Epithelial cell of proximal tubule (primary cell): Measurements from ENCODE around the gene F13A1. TPM values are rescaled to one million over a fixed set of nuclear protein-coding genes. Genes with fewer than 3 reads are reported as not detected.

ENCODE experiments used
- DNase-seq: peaks from one replicate; pipeline ENCODE4 v3.0.0-alpha.2; 2011; ENCODE audit warnings: low read depth
- H3K4me3 ChIP-seq: 2 replicates; pipeline ENCODE4 v1.5.1; 2011; ENCODE audit warnings: low read depth, mild to moderate bottlenecking, low read length
- total RNA-seq: library from RNA; depleted of rRNA; stranded (reverse); fragments of >200 nt; gene quantifications from 2 replicates; pipeline ENCODE4 v1.2.3, GENCODE V29; 2015
- TF ChIP-seq, protein P1 (sequence below): conservative IDR thresholded peaks from 2 replicates; pipeline ENCODE4 v1.5.1; 2012; ENCODE audit warnings: low read depth, mild to moderate bottlenecking, low read length

F13A1 gene
- total RNA-seq, 1 donor from 2014 or later, result 5.4 TPM

- no peak overlapping the region for H3K4me3 ChIP-seq
- TF ChIP-seq, protein P1, sequence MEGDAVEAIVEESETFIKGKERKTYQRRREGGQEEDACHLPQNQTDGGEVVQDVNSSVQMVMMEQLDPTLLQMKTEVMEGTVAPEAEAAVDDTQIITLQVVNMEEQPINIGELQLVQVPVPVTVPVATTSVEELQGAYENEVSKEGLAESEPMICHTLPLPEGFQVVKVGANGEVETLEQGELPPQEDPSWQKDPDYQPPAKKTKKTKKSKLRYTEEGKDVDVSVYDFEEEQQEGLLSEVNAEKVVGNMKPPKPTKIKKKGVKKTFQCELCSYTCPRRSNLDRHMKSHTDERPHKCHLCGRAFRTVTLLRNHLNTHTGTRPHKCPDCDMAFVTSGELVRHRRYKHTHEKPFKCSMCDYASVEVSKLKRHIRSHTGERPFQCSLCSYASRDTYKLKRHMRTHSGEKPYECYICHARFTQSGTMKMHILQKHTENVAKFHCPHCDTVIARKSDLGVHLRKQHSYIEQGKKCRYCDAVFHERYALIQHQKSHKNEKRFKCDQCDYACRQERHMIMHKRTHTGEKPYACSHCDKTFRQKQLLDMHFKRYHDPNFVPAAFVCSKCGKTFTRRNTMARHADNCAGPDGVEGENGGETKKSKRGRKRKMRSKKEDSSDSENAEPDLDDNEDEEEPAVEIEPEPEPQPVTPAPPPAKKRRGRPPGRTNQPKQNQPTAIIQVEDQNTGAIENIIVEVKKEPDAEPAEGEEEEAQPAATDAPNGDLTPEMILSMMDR, result no peak
- no peak for DNase-seq
Measured at GRCh38 chr6:6270948-6271535, 49.4 kb downstream of the F13A1 start.

DNA sequence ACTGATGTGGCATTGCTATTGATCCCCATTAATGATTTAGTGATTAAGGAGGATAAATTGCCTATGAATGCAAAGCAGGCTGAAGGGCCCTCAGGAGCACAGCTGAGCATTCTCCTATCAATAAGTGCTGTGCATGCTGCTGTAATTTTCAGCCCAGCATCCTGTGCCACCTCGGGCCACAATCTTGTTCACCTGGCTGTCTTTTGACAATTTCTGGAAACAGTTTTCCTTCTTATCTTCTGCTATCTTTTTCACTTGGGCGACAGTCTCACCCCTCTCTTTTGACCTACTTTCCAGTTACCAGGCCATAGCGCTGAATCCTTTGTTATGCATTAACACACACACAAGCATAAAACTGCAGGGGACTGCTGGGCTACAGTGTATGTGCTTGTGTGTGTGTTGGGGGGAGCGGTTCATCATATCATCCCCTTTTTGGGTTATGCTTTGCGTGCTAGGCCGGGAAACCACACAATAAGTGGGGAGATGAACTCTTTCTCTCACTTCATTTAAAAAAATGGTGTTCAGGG lies 60.2 kb downstream of the F13A1 start:
- DNase-seq, result no peak
- H3K4me3 ChIP-seq, result no peak overlapping the region
- TF ChIP-seq, protein P1, result no peak

DNA sequence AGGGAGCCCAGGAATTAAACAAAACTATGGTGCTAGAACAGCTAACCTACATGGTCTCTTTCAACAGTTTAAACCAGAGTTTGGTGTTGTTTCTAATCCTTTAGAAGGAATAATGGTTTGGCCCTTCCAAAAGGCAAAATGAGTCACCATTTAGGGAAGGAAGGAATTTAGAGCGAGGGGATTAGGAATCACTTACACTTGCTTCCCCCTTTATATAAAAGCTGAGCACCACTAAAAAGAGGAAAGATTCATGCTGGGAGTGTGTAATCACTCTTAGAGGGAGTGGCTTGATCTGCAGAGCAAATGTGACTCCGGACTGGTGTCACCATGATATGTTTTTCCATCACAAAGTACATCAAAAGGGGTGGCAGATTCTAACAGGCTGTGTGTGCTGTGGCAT lies 63.6 kb downstream of the F13A1 start:
- no peak for DNase-seq
- TF ChIP-seq, protein P1, result no peak
- no peak overlapping the region for H3K4me3 ChIP-seq

DNA sequence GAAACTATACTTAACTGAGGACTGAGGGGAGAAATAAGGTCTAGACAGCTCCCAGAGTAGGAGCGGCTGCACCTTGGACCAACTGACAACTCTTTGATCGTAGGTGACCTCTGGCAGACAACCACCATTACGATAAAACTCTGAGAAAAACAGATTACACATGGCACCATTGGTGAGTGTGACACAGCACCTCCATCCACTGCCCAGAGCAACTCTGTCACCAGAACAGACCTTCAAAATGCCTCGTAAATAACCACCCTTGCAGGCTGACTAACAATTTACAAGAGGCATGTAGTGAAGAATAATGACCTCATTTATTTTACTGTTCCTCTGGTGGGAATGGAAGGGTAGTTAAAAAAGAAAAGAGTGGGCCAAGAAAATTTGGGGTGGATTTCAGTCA lies 64.2 kb downstream of the F13A1 start:
- TF ChIP-seq, protein P1, result no peak
- DNase-seq, result no peak

GRCh38 chr6:6251555-6252280 lies 68.7 kb downstream of the F13A1 start:
- no peak overlapping the region for H3K4me3 ChIP-seq
- DNase-seq, result no peak
- TF ChIP-seq, protein P1, result no peak

More for the DNA sequence above, 64.2 kb downstream of the F13A1 start:
- H3K4me3 ChIP-seq, result no peak overlapping the region

- H3K4me3 ChIP-seq, result no peak overlapping the region
- TF ChIP-seq, protein P1, result no peak
- no peak for DNase-seq
Measured at GRCh38 chr6:6248651-6249050, 71.8 kb downstream of the F13A1 start.
